Karpas-422 (cell line): ENCODE measurements around the gene LIMS2. TPM values are rescaled to one million over a fixed set of nuclear protein-coding genes. Genes with fewer than 3 reads are reported as not detected.

Experiments
- DNase-seq: peaks from one replicate; pipeline ENCODE4 v3.0.0-alpha.2; 2015
- H2AFZ ChIP-seq: fragments of 200-600 bp; sonication (generic); 2 replicates; pipeline ENCODE4 v1.6.1; 2014; ENCODE audit warnings: antibody characterized with exemption, low read length, mixed read lengths
- H3K27ac ChIP-seq: fragments of 200-600 bp; sonication (generic); 2 replicates; pipeline ENCODE4 v1.5.1; 2014; ENCODE audit warnings: mild to moderate bottlenecking, low read length, moderate library complexity
- H3K27me3 ChIP-seq: fragments of 200-600 bp; sonication (generic); 2 replicates; pipeline ENCODE4 v1.6.1; 2014; ENCODE audit warnings: low read length, mixed read lengths
- H3K36me3 ChIP-seq: fragments of 200-600 bp; sonication (generic); 2 replicates; pipeline ENCODE4 v1.6.1; 2014; ENCODE audit warnings: low read length, mixed read lengths; ENCODE audit not compliant: insufficient read depth
- H3K4me1 ChIP-seq: fragments of 200-600 bp; sonication (generic); 2 replicates; pipeline ENCODE4 v1.6.1; 2014; ENCODE audit warnings: mild to moderate bottlenecking, low read length, mixed read lengths
- H3K4me2 ChIP-seq: fragments of 200-600 bp; sonication (generic); 2 replicates; pipeline ENCODE4 v1.6.1; 2014; ENCODE audit warnings: low read length, low read depth, mild to moderate bottlenecking; ENCODE audit not compliant: poor library complexity, severe bottlenecking
- H3K4me3 ChIP-seq: fragments of 200-600 bp; sonication (generic); 2 replicates; pipeline ENCODE4 v1.5.1; 2014; ENCODE audit warnings: mild to moderate bottlenecking, antibody characterized with exemption, low read length, mixed read lengths
- H3K79me2 ChIP-seq: fragments of 200-600 bp; sonication (generic); 2 replicates; pipeline ENCODE4 v1.6.1; 2014; ENCODE audit warnings: mild to moderate bottlenecking, low read length, mixed read lengths
- H3K9ac ChIP-seq: fragments of 200-600 bp; sonication (generic); 2 replicates; pipeline ENCODE4 v1.6.0; 2014; ENCODE audit warnings: low read length
- H3K9me2 ChIP-seq: fragments of 200-600 bp; sonication (generic), shearing (Covaris generic); replicated peaks from 2 replicates; pipeline ENCODE4 v1.6.0; 2014; ENCODE audit warnings: mild to moderate bottlenecking, low read length, moderate library complexity; ENCODE audit not compliant: insufficient read depth
- H3K9me3 ChIP-seq: fragments of 300-700, 200-600 bp; sonication (generic); 2 replicates; pipeline ENCODE4 v1.6.1; 2014; ENCODE audit warnings: low read length, mixed read lengths
- H4K20me1 ChIP-seq: fragments of 200-600 bp; sonication (generic); 2 replicates; pipeline ENCODE4 v1.6.1; 2014; ENCODE audit warnings: mild to moderate bottlenecking, antibody characterized with exemption, low read length, low read depth; ENCODE audit not compliant: insufficient read depth
- total RNA-seq: library from RNA; depleted of rRNA; stranded (reverse); fragments of >200 nt; shearing (Covaris generic); gene quantifications from 2 replicates; pipeline ENCODE4 v1.2.3, GENCODE V29; 2014; ENCODE audit warnings: low replicate concordance

The LIMS2 gene
- total RNA-seq, 1 experiment from 2014 or later = 0.56 TPM

- no peaks in the 10 kb centered on the region for H3K9me2 ChIP-seq
- H3K79me2 ChIP-seq = no peaks in the 10 kb centered on the region
- no peaks in the 10 kb centered on the region for H4K20me1 ChIP-seq
- H3K36me3 ChIP-seq = no peaks in the 10 kb centered on the region
- no peak overlapping the region for H2AFZ ChIP-seq
- H3K4me2 ChIP-seq = no peak overlapping the region
- no peak for DNase-seq
- H3K27me3 ChIP-seq = no peaks in the 10 kb centered on the region
- no peak overlapping the region for H3K4me3 ChIP-seq
- H3K4me1 ChIP-seq = no peaks in the 10 kb centered on the region
- H3K9ac ChIP-seq = no peak overlapping the region
- H3K9me3 ChIP-seq = no peaks in the 10 kb centered on the region
- H3K27ac ChIP-seq = no peak overlapping the region
Measured at GRCh38 chr2:127623388-127624319, 51.7 kb downstream of the LIMS2 start.

- Histone ChIP-seq H3K27ac (no peak overlapping the region), H3K9ac (no peak overlapping the region), H2AFZ (no peak overlapping the region), H4K20me1 (no peaks in the 10 kb centered on the region), H3K9me3 (no peaks in the 10 kb centered on the region), H3K4me1 (no peaks in the 10 kb centered on the region), H3K27me3 (no peaks in the 10 kb centered on the region), H3K79me2 (no peaks in the 10 kb centered on the region), H3K4me3 (no peak overlapping the region), H3K36me3 (no peaks in the 10 kb centered on the region), H3K4me2 (no peak overlapping the region), H3K9me2 (no peaks in the 10 kb centered on the region)
- DNase-seq = no peak
Measured at GRCh38 chr2:127622561-127623387, 52.6 kb downstream of the LIMS2 start.

GRCh38 chr2:127621981-127622431 lies 53.3 kb downstream of the LIMS2 start:
- Histone ChIP-seq H3K27me3 (no peaks in the 10 kb centered on the region), H3K79me2 (no peaks in the 10 kb centered on the region), H3K9me2 (no peaks in the 10 kb centered on the region), H3K4me2 (no peak overlapping the region), H3K36me3 (no peaks in the 10 kb centered on the region), H3K9ac (no peak overlapping the region), H3K27ac (no peak overlapping the region), H3K4me1 (no peaks in the 10 kb centered on the region), H3K4me3 (no peak overlapping the region), H4K20me1 (no peaks in the 10 kb centered on the region), H3K9me3 (no peaks in the 10 kb centered on the region), H2AFZ (no peak overlapping the region)
- DNase-seq = no peak

GRCh38 chr2:127620866-127621265 lies 54.5 kb downstream of the LIMS2 start:
- H2AFZ ChIP-seq = no peak overlapping the region
- no peak overlapping the region for H3K4me3 ChIP-seq
- no peak overlapping the region for H3K9ac ChIP-seq
- H3K4me2 ChIP-seq = no peak overlapping the region
- H3K9me2 ChIP-seq = no peaks in the 10 kb centered on the region
- H3K79me2 ChIP-seq = no peaks in the 10 kb centered on the region
- no peak for DNase-seq
- no peaks in the 10 kb centered on the region for H3K27me3 ChIP-seq
- no peaks in the 10 kb centered on the region for H4K20me1 ChIP-seq
- no peak overlapping the region for H3K27ac ChIP-seq
- no peaks in the 10 kb centered on the region for H3K4me1 ChIP-seq
- H3K36me3 ChIP-seq = no peaks in the 10 kb centered on the region
- H3K9me3 ChIP-seq = no peaks in the 10 kb centered on the region

- Histone ChIP-seq H3K4me2 (no peak overlapping the region), H3K9me2 (no peaks in the 10 kb centered on the region), H3K9ac (no peak overlapping the region), H3K27me3 (no peaks in the 10 kb centered on the region), H3K27ac (no peak overlapping the region), H2AFZ (no peak overlapping the region), H3K9me3 (no peaks in the 10 kb centered on the region), H3K4me1 (no peaks in the 10 kb centered on the region), H4K20me1 (no peaks in the 10 kb centered on the region), H3K79me2 (no peaks in the 10 kb centered on the region), H3K4me3 (no peak overlapping the region), H3K36me3 (no peaks in the 10 kb centered on the region)
- DNase-seq = no peak
Measured at GRCh38 chr2:127619877-127620705, 55.2 kb downstream of the LIMS2 start.

GRCh38 chr2:127619203-127619590 lies 56.1 kb downstream of the LIMS2 start:
- H3K4me1 ChIP-seq = no peaks in the 10 kb centered on the region
- no peaks in the 10 kb centered on the region for H4K20me1 ChIP-seq
- no peaks in the 10 kb centered on the region for H3K36me3 ChIP-seq
- H3K27ac ChIP-seq = no peak overlapping the region
- no peak overlapping the region for H3K4me2 ChIP-seq
- H3K4me3 ChIP-seq = no peak overlapping the region
- no peak overlapping the region for H2AFZ ChIP-seq
- no peak for DNase-seq
- H3K79me2 ChIP-seq = no peaks in the 10 kb centered on the region
- no peaks in the 10 kb centered on the region for H3K9me2 ChIP-seq
- H3K27me3 ChIP-seq = no peaks in the 10 kb centered on the region
- H3K9me3 ChIP-seq = no peaks in the 10 kb centered on the region
- no peak overlapping the region for H3K9ac ChIP-seq

GRCh38 chr2:127618551-127619202 lies 56.7 kb downstream of the LIMS2 start:
- H3K4me1 ChIP-seq = no peaks in the 10 kb centered on the region
- H3K9me2 ChIP-seq = no peaks in the 10 kb centered on the region
- H3K4me3 ChIP-seq = no peak overlapping the region
- H2AFZ ChIP-seq = no peak overlapping the region
- no peak overlapping the region for H3K9ac ChIP-seq
- no peak overlapping the region for H3K27ac ChIP-seq
- no peaks in the 10 kb centered on the region for H3K9me3 ChIP-seq
- no peaks in the 10 kb centered on the region for H3K79me2 ChIP-seq
- H4K20me1 ChIP-seq = no peaks in the 10 kb centered on the region
- H3K4me2 ChIP-seq = no peak overlapping the region
- no peak for DNase-seq
- no peaks in the 10 kb centered on the region for H3K36me3 ChIP-seq
- H3K27me3 ChIP-seq = no peaks in the 10 kb centered on the region; the same call in 1 of the 2 replicates
